Gastrocnemius medialis (tissue), 4 donors: Measurements from ENCODE around the gene ARHGAP24.

Experiments
- CTCF ChIP-seq, 5 experiments: fragments of 450-650 bp in 3 of 5; fragments of 200-600 bp in 2 of 5; sonication (generic) in 2 of 5; IDR thresholded peaks in 4 of 5; conservative IDR thresholded peaks in 1 of 5; 1 replicate in 4 of 5; 2 replicates in 1 of 5; pipeline ENCODE4 v1.5.1; 2016 to 2019; ENCODE audit warnings: antibody characterized with exemption in 5 of 5, mild to moderate bottlenecking in 3 of 5, moderate library complexity in 3 of 5
- POLR2A ChIP-seq, 2 donors: fragments of 450-650 bp; IDR thresholded peaks; one replicate each; pipeline ENCODE4 v1.6.1; 2017; ENCODE audit warnings: antibody characterized with exemption in 2 of 2, mild to moderate bottlenecking in 2 of 2, moderate library complexity in 2 of 2

- TF ChIP-seq CTCF (IDR thresholded peaks at IDR 0.05 in 4 of 5, conservative IDR thresholded peaks at IDR 0.05 in 1 of 5), result no peak
- no peak for TF ChIP-seq POLR2A (IDR thresholded peaks at IDR 0.05)
These were observed 330.9 kb downstream of the ARHGAP24 start for GRCh38 chr4:85805891-85806290.
